Stimulated activated CD4-positive, alpha-beta T cell treated with anti-CD3 and anti-CD28 coated beads, TNF-alpha, amount 100 ng/mL, for 4 hours (primary cell): ENCODE results near the gene AZIN2.
"Not testable (repeated sequence)": the region's sequence is repeated elsewhere in the genome, so short reads cannot be mapped to it uniquely, and the experiment has no call there.

Experiments used
- DNase-seq, 3 experiments: peaks; one replicate each; pipeline ENCODE4 v3.0.0-alpha.2; 2020; ENCODE audit warnings: low read depth in 3 of 3

AZIN2 gene

DNA sequence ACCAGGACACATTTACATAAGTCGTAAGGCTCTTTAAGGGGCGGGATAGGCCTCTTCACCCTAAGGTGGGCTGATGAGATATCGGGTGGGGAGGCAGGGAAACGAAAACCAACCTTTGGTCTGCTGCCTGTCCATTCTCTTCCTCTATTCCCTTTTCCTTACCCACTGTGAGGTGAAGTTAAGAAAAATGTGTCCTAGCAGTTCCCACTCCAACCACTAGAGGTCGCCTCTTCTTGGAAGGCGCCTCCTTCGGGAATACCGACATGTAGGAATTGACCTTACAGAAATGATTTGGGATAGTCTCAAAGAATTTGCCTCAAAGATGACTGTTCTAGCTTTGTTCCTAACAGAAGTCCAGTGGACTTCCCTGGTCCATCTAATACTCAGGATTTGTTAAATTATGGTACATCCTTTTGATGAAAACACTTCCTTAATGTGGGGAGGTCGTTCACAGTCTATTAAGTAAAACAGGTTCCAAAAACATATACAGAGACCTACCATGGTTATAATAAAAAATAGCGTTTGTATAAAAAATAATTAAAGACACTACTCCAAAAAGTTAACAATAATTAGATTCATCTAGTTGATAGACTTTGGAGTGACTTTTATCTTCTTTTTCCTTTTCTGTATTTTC, 14.1 kb downstream of the AZIN2 start:
- no peak for DNase-seq

DNA sequence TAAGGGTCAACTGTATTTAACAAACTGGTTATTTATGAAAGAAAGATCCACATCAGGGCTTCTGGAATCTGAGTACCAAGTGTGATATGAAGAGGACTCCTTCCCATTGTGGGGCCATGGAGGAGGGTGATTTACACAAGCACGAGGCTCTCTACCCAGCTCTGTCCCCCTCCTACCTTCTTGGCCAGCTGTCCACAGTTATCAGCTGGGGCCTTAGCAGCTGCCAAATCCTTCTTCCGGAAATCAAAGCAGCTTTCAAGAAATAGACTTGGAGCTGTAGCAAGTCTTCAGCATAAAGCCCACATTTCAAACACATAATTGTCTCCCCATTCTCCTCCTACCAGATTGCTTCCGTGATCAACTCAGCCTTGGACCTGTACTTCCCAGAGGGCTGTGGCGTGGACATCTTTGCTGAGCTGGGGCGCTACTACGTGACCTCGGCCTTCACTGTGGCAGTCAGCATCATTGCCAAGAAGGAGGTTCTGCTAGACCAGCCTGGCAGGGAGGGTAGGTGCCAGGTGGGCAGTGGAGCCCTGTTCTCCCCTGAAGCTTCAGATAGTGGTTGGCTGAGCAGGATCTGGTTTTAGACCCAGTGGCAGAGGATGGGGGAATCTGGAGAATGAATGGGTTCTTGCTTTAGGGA, 15.5 kb downstream of the AZIN2 start:
- no peak for DNase-seq

- DNase-seq, result no peak
These were observed 16.2 kb downstream of the AZIN2 start for GRCh38 chr1:33097137-33097611.

GRCh38 chr1:33097762-33098161, 16.8 kb downstream of the AZIN2 start:
- DNase-seq, result no peak

DNA sequence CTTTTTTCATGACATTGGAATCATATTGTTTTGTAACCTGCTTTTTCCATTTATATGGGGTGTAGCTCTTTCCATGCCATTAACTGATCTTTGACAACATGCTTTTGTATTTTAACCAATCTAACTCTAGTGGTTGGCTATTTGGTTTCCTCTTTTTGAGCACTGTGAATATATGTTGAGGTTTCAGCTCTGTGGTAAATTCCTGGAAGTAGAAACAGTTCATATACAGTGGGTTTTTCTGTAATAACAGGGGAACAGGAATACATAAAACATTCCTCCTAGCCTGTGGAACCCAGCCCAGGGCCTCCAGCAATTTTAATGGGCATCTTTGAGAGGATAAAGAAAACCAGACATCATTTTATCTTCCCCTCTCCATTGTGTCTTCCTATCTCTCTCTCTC, 17.4 kb downstream of the AZIN2 start:
- no peak for DNase-seq

DNA sequence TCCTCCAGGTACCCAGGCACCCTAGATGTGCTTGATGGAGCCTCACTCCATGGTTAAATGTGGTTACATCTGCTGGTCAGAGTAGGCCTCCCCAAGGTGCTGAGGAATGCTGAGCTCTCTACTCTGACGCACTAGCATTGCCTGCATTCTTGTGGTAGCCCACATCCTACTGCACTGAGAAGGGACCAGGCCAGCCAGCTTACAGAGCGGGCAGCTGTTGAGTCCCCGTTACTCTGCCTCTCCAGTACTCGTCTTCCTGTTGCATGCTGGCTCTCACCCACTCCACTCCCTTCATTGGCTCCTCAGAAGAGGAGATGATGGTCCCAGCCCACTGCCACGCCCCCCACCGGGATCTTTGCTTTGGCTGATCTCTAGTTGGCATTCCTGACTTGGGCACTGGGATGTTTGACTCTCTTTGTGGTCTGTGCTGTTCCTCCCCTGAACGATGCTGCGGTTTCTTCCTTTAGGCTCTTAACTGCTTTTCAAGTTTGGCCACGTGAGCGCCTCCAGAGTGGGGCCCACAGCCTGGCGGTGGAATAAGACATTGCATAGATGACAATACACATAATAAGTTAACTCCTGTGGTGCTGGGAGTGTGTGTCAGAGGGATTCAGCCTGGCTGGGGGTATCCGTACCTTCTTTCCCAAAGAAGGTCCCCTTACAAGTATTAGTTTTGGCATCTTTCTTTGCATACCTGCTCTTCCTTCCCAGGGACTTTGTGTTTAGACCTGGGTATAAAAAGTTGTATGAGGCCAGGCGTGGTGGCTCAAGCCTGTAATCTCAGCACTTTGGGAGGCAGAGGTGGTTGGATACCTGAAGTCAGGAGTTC, 18.6 kb downstream of the AZIN2 start:
- DNase-seq, result peak in 2 of 3 experiments; percentile 26 to 31

- not testable (repeated sequence) for DNase-seq
These were observed 19.1 kb downstream of the AZIN2 start for GRCh38 chr1:33100119-33100415.

DNA sequence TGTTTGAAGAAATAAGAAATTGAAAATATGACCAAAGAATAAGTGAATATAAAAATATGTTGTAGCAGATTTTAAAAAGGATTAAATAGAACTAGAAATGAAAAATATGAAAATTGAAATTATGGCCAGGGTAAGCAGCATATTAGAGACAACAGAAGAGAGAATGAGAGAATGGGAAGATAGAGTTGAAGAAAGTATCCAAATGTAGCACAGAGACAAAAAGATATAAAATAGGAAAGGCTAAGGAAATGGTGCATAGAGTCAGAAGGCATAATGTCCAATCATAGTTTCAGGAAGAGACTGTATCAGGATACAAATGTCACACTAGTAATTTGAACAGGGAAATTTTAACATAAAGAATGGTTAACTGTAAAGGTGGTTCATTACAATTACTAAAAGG, 29.5 kb downstream of the AZIN2 start:
- DNase-seq, result no peak

- DNase-seq, result no peak
These were observed 31.0 kb downstream of the AZIN2 start for GRCh38 chr1:33111965-33112364.

DNA sequence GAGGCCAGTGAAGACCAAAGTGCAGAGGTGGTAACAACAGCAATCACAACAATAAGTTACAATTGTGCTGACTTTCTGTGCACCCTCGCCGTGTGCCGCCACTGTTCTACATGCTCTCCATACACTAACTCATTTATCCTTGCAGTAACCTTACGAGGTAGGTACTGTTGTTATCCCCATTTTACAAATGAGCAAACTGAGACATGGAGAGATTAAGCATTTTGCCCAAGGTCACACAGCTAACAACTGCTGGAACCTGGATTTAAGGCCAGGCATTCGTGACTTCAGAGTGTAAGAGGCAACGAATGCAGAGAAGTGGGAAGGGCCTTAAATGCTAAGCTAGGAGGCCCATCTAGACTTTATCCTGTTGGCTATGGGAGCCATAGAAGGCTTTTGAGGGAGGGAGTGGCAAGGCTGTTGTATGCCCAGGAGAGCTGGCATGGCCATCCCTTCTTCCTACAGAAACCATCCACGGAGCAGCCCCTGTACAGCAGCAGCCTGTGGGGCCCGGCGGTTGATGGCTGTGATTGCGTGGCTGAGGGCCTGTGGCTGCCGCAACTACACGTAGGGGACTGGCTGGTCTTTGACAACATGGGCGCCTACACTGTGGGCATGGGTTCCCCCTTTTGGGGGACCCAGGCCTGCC, 36.6 kb downstream of the AZIN2 start:
- DNase-seq, result no peak

DNA sequence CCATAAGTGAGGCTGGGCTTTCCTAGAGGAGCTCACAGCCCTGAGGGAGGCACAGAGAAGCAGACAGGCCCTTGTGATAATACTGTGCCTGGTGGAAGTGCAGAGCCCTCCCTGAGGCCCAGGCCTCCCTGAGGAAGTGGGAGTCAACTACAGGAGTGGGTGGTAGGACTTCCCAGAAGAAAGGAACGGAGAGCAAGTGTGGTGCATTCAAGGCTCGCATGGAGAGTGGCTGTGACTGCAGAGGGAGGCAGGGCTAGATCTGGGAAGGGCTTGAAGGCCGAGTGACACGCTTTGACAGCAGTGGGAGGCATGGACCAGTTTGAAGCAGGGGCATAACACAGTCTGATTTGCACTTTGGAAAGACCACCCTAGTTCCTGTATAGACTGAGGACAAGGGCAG, 37.3 kb downstream of the AZIN2 start:
- no peak for DNase-seq

DNA sequence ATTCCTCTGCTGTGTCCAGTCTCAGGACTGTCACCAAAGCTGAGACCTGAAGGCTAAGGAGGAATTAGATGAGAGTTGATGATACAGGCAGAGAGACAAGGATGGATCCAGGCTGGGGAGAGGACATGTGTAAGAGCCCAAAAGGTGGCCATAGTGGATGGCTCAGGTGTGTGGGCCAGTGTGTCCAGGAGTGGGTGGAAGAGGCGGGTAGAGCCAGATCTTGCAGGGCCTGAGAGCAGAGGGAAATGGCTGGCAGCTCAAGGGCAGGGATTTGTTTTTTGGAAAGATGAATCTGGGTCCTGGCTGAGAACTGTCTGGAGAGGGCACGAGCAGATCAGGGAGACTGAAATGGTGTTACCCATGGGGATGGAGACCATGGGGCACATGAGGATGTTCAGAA, 38.1 kb downstream of the AZIN2 start:
- DNase-seq, result no peak

DNA sequence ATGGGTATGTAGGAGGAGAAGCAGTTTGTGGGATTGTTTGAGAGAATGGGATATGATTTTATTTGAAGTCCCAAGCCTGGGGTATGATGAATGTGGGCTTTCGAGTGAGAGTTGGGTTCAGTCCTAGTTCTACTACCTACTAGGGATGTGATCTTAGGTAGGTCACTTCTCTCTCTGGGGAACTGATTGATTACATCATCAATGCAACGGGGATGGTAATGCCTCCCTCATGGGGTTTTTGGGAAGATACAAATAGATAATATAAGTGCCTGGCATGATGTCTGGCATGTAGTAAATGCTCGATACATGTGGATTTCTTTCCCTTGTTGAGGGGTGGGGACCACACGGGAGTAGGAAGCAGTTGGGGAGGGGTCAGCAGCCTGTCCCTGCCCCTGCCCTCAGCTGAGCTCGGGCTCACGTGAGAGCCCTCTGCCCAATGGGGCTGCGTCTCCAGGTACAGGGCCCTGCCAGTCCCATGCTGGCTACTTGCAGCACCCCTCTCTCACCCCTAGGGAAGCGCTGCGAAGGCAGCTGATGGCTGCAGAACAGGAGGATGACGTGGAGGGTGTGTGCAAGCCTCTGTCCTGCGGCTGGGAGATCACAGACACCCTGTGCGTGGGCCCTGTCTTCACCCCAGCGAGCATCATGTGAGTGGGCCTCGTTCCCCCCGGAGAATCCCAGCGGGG, 38.7 kb downstream of the AZIN2 start:
- no peak for DNase-seq

- DNase-seq, result no peak
These were observed 39.7 kb downstream of the AZIN2 start for GRCh38 chr1:33120436-33121231.

- DNase-seq, result no peak
These were observed 40.8 kb downstream of the AZIN2 start for GRCh38 chr1:33121728-33122127.

DNA sequence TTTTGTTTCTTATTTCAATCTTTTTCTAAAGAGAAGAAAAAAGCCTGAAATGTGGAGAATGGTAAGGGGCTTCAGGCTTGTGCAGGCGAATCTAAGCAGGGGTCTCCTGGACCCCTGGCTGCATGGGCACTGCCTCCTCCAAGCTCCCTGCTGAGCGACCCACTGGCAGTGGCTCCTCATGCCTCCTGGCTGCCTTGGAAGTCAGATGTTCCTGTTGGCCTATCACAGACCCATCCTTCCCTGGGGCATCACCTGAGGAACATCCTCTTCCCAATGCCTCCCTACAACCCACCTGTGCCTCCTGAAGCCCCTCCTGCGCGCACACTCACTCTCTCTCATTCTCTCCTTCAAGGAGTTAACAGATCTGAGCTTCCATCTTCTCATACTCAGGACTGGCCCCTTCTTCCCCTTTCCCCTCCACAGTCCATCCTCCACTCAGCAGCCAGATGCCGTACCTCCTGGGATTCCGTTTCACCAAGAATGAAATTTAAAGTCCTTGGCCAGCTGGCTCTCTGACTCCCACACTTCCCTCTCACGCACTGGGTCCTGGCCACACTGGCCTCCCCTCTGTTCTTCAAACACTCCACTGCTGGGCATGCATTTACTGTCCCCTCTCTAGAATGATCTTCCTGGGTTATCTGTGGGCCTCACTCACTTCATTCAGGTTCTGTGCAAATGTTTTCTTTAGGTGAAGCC, 41.7 kb downstream of the AZIN2 start:
- no peak for DNase-seq

- no peak for DNase-seq
These were observed 42.3 kb downstream of the AZIN2 start for GRCh38 chr1:33123266-33123665.

DNA sequence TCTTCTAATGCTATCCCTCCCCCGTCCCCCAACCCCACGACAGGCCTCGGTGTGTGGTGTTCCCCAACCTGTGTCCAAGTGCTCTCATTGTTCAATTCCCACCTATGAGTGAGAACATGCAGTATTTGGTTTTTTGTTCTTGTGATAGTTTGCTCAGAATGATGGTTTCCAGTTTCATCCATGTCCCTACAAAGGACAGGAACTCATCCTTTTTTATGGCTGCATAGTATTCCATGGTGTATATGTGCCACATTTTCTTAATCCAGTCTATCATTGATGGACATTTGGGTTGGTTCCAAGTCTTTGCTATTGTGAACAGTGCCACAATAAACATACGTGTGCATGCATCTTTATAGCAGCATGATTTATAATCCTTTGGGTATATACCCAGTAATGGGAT, 43.7 kb downstream of the AZIN2 start:
- not testable (repeated sequence) for DNase-seq

- no peak for DNase-seq
These were observed 45.6 kb downstream of the AZIN2 start for GRCh38 chr1:33126411-33127000.
